HG03571 (cell line): ENCODE measurements around the gene TCHH.
"Not testable (repeated sequence)": the region's sequence is repeated elsewhere in the genome, so short reads cannot be mapped to it uniquely, and the experiment has no call there.

Source experiments
- ATAC-seq: cut with Tn5 transposase; IDR thresholded peaks from one replicate; pipeline ENCODE4 v1.9.1; 2021; ENCODE audit not compliant: unreplicated experiment

Gene TCHH

GRCh38 chr1:152115344-152115743, at the start of gene TCHH:
TCHH (minus strand) TSS chr1:152115444; CDS start chr1:152114080, 1,364 bp downstream.
- no peak for ATAC-seq

GRCh38 chr1:152164517-152165136, 49.4 kb upstream of the TCHH start:
- ATAC-seq, result no peak

- no peak for ATAC-seq
Observed at GRCh38 chr1:152162792-152163463, 47.7 kb upstream of the TCHH start.

GRCh38 chr1:152160576-152160975, 45.3 kb upstream of the TCHH start:
- ATAC-seq, result no peak

- no peak for ATAC-seq
Observed at GRCh38 chr1:152159144-152159543, 43.9 kb upstream of the TCHH start, which contains the start of gene RPTN. RPTN (minus strand) TSS chr1:152159228; CDS start chr1:152157889, 1,339 bp downstream.

GRCh38 chr1:152153996-152154395, 38.8 kb upstream of the TCHH start:
- ATAC-seq, result no peak

- ATAC-seq, result no peak
Observed at GRCh38 chr1:152151646-152152045, 36.4 kb upstream of the TCHH start.

GRCh38 chr1:152148981-152149380, 33.7 kb upstream of the TCHH start:
- ATAC-seq, result no peak

GRCh38 chr1:152148051-152148450, 32.8 kb upstream of the TCHH start:
- ATAC-seq, result no peak

- ATAC-seq, result no peak
Observed at GRCh38 chr1:152145769-152146168, 30.5 kb upstream of the TCHH start.

GRCh38 chr1:152144674-152145183, 29.5 kb upstream of the TCHH start:
- not testable (repeated sequence) for ATAC-seq

GRCh38 chr1:152143150-152143887, 28.1 kb upstream of the TCHH start:
- no peak for ATAC-seq

GRCh38 chr1:152141971-152142584, 26.8 kb upstream of the TCHH start:
- no peak for ATAC-seq

GRCh38 chr1:152137215-152137614, 22.0 kb upstream of the TCHH start:
- no peak for ATAC-seq

GRCh38 chr1:152130186-152130585, 14.9 kb upstream of the TCHH start:
- ATAC-seq, result no peak

GRCh38 chr1:152127673-152128072, 12.4 kb upstream of the TCHH start:
- ATAC-seq, result no peak

- ATAC-seq, result no peak
Observed at GRCh38 chr1:152125834-152126443, 10.7 kb upstream of the TCHH start.

GRCh38 chr1:152118915-152119314, 3.7 kb upstream of the TCHH start:
- no peak for ATAC-seq

- no peak for ATAC-seq
Observed at GRCh38 chr1:152112885-152113432, 2.3 kb downstream of the TCHH start.

- no peak for ATAC-seq
Observed at GRCh38 chr1:152112101-152112884, 3.0 kb downstream of the TCHH start.
